T-helper 22 cell (primary cell): ENCODE results near the gene ABR.

Experiments
- DNase-seq: peaks from one replicate; pipeline ENCODE4 v3.0.0-alpha.2; 2020; ENCODE audit warnings: low read depth

ABR gene

DNA sequence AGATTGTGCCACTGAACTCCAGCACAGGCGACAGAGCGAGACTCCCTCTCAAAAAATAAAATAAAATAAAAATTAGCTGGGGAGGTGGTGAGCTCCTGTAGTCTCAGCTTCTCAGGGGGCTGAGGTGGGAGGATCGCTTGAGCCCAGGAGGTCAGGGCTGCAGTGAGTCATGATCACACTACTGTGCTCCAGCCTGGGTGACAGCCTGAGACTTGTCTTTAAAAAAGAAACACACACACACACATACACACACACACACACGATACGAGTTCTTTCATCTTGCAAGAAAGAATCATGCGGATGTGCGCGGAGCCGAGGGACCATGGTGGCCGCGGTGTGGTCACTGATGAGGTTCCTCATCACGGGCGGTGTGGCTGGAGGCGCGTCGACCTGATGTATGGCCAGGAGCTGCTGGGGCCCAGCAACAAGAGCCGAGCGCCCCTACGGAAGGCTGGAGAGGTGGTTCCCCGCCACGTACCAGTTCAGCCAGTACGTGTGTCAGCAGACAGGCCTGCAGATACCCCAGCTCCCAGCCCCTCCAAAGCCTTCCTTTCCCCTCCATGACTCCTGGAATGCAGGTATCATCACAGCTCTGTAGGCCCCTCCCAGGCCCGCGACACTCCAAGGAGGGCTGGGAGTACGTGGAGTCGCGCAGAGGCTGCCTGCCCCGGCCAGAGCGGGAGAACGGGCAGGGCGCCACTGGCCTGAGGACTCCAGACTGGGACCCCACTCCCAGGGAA, 220.9 kb downstream of the ABR start:
- no peak for DNase-seq

DNA sequence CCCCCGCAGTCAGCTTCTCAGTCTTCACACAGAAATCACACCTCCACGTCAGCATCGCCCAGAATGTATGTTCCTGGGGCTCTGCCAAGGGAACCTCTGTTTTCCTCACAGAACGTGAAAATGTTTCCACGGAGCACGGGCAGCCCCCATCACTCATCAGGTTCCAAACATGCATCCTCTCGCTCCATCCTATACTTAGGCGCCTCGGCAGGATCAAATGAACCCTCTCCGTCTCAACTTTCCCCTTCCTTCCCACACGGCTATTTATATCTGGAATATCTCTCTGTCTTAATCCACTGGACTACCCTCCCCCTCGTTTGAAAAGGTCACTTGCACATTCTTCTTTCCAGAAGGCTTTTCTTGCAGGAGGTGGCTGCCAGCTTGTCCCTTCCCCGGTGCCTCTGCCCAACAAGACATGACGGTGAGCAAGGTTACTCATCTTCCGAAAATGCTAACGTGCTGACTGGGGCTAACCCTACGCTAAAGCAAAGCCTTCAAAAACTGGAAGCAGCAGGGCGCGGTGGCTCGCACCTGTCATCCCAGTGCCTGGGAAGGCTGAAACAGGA, 221.8 kb downstream of the ABR start:
- no peak for DNase-seq

GRCh38 chr17:956905-957304, 222.9 kb downstream of the ABR start:
- DNase-seq: no peak

DNA sequence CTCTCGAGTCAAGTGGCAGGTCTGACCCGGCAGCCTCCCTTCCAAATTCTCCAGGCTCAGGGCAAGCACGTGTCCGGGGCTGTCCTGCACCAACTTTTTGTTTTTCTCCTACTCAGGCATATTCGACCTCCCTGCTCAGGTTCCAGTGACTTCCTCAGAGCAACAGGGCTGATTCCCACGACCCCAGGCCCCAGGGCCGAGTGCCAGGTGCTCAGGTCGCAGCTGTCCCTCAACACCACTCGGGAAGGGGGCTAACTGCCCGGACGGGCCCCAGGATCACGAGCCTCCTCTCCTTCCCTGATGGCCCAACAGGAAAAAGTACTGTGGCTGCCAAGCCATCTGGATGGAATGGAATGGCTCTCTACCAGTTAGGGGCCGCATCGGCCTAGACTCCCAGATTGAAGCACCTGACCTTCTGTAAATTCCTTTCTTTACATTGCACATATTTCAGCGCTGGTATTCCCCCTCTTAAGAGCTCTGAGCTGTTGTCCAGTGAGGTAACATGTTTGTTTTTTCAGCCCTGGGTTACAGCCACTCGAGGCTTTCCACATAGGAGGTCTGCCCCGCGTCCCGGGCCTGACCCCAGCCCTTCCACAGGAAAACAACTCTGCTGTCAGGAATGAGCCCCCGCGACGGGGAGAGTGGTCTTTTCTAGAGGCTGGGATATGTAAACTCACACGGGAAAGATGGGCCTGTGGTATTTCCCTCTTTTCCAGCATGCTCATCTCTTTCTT, 225.2 kb downstream of the ABR start:
- DNase-seq: no peak

DNA sequence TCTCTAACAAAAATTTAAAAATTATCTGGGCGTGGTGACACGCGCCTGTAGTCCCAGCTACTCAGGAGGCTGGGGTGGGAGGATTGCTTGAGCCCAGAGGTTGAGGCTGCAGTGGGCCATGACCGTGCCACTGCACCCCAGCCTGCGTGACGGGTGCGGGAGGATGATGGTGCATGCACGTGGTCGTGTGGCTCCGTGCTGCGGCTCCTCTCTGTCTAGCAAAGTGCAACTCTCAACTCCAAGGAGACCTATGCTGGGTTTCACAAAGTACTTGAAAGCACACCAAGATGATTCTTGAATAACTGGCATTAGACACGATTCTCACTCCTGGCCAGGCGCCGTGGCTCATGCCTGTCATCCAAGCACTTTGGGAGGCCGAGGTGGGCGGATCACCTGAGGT, 226.0 kb downstream of the ABR start:
- no peak for DNase-seq
